ENCODE data around the gene NEU1. TPM values are rescaled to one million over a fixed set of nuclear protein-coding genes. Genes with fewer than 3 reads are reported as not detected.
"Not testable (repeated sequence)": the region's sequence is repeated elsewhere in the genome, so short reads cannot be mapped to it uniquely, and the experiment has no call there.

The NEU1 gene
- total RNA-seq, 1 experiment from 2014 or later, result 25.2 TPM

GRCh38 chr6:31875877-31876276 is 13.3 kb upstream of the NEU1 start:
- no peak for DNase-seq (ENCODE audit: extremely low read depth, low read depth)

GRCh38 chr6:31874836-31875572 is 12.4 kb upstream of the NEU1 start:
- no peak for DNase-seq (ENCODE audit: extremely low read depth, low read depth)

DNA sequence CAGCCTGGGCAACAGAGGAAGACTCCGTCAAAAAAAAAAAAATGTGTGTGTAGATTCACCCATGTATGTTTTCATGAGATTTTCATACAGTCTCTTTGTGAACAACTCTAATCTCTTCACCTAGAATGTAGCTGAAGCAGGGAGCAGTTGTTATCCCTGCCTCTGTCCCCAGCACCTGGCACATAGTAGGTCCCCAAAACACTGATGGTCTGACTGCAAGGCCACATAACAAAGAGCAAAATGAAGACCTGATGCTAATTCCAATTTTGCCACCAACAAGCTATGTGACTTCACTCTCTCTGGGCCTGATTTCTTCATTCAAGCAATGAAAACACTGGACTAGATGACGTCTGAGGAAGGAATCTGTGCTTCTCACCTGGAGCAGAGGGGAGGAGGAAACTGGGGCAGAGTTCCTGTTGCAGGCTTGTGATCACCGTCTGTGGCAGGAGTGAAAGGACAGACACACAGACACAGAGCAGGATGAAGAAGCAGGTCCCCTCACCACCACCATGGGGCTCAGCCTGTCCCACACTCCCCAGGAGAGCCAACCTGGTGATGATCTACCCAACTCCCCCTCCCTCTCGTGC is 11.6 kb upstream of the NEU1 start:
- DNase-seq (ENCODE audit: extremely low read depth, low read depth), result no peak

GRCh38 chr6:31871046-31871659 is 8.5 kb upstream of the NEU1 start:
- DNase-seq (ENCODE audit: extremely low read depth, low read depth), result no peak

GRCh38 chr6:31870385-31870921 is 7.8 kb upstream of the NEU1 start:
- DNase-seq (ENCODE audit: extremely low read depth, low read depth), result no peak

GRCh38 chr6:31869343-31869742 is 6.7 kb upstream of the NEU1 start:
- DNase-seq (ENCODE audit: extremely low read depth, low read depth), result no peak

- not testable (repeated sequence) for DNase-seq (ENCODE audit: extremely low read depth, low read depth)
Observed at GRCh38 chr6:31868658-31868971, 6.0 kb upstream of the NEU1 start.

GRCh38 chr6:31865205-31866118 is 2.8 kb upstream of the NEU1 start:
- DNase-seq (ENCODE audit: extremely low read depth, low read depth), result no peak

GRCh38 chr6:31864818-31865204 is 2.2 kb upstream of the NEU1 start:
- no peak for DNase-seq (ENCODE audit: extremely low read depth, low read depth)

DNA sequence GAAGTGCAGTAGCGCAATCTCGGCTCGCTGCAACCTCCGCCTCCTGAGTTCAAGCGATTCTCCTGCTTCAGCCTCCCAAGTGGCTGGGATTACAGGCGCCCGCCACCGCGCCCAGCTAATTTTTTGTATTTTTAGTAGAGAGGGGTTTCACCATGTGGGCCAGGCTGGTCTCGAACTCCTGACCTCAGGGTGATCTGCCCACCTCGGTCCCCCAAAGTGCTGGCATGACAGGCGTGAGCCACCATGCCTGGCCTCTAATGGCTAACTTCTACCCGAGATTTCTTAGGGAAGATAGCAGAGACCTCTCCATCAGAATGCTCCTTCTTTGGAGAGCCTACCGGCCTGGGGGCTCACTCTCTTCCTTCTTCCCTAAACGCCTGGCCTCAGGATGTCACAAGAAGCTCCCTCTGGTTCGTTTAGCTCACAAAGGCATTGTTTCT is 1.5 kb upstream of the NEU1 start:
- not testable (repeated sequence) for DNase-seq (ENCODE audit: extremely low read depth, low read depth)

GRCh38 chr6:31861919-31862343 is 690 bp downstream of the NEU1 start:
- DNase-seq (ENCODE audit: extremely low read depth, low read depth), result no peak

GRCh38 chr6:31861150-31861549 is 1.5 kb downstream of the NEU1 start:
- no peak for DNase-seq (ENCODE audit: extremely low read depth, low read depth)

GRCh38 chr6:31860349-31860748 is 2.3 kb downstream of the NEU1 start:
- no peak for DNase-seq (ENCODE audit: extremely low read depth, low read depth)

DNA sequence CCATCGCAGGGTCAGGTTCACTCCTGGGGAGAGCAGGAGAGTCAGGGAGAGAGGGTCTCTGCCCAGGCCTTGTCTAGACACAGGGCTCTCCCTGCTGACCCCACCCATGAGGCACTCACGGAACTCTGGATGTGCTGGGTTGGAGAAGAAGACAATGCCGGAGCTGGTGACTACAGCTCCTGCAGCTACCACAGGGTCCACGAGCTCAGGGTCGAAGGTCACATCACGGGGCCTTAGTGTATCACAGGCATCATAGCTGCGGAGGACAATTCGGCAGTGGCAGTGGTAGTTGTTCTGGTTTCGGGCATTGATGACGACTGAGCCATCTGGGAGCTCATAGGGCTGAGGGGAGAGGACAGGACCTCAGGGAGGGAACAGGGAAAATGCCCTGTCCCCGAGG is 2.7 kb downstream of the NEU1 start:
- DNase-seq (ENCODE audit: extremely low read depth, low read depth), result no peak

- no peak for DNase-seq (ENCODE audit: extremely low read depth, low read depth)
Observed at GRCh38 chr6:31858707-31859106, 3.9 kb downstream of the NEU1 start.

- not testable (repeated sequence) for DNase-seq (ENCODE audit: extremely low read depth, low read depth)
Observed at GRCh38 chr6:31857774-31858173, 4.8 kb downstream of the NEU1 start.

GRCh38 chr6:31851980-31852718 is 10.5 kb downstream of the NEU1 start:
- not testable (repeated sequence) for DNase-seq (ENCODE audit: extremely low read depth, low read depth)

- no peak for DNase-seq (ENCODE audit: extremely low read depth, low read depth)
Observed at GRCh38 chr6:31851485-31851832, 11.2 kb downstream of the NEU1 start.

DNA sequence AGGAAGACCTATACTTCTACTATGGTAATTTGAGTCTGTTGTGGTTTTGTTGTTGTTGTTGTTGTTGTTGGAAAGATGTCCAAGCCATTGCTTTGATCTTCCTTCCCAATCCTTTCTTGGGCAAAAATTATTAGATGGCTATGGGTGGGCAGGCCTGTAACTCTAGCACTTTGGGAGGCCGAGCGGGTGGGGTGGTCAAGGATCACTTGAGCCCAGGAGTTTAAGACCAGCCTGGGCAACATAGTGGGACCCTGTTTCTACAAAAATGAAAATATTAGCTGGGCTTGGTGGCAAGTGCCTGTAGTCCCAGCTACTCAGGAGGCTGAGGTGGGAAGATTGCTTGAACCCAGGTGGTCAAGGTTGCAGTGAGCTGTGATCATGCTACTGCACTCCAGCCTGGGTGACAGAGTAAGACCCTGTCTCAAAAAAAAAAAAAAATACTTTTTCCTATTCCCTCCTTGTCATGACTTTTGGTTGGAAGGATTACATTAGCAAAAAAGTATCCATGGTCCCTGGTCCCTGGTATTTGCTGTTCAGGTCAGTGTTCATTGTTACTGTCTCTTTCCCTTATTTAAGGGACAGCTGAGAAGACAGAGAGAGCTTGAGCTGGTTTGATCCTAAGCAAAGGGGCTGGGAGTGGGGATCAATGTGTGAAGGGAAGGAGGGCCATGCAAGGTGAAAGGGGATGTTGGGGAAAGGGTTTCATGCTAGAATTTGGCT is 11.7 kb downstream of the NEU1 start:
- DNase-seq (ENCODE audit: extremely low read depth, low read depth), result no peak
